Stimulated activated CD8-positive, alpha-beta memory T cell treated with anti-CD3 and anti-CD28 coated beads, Interleukin-7, amount 100 ng/mL, for 1 hour (primary cell): ENCODE results near the gene FAM98A.

Source experiments
- DNase-seq, 2 donors: peaks; one replicate each; pipeline ENCODE4 v3.0.0-alpha.2; 2020; ENCODE audit warnings: low read depth in 2 of 2

FAM98A gene

DNA sequence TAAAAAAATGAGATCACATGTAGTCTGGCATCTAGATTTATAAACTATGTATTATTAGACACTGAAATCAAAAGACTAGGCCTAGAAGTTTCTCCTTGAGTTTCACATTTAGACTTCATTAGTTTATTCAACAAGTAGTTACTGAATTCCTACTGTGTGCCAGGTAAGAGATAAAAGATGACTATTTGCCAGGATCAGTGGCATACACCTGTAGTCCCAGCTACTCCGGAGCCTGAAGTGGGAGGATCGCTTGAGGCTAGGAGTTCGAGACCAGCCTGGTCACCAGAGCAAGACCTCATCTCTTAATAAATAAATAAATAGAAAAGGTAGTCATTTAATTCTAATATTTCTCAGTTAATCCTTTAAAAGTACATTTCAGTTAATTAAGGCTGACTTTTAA is 2.1 kb downstream of the FAM98A start:
- DNase-seq: no peak

DNA sequence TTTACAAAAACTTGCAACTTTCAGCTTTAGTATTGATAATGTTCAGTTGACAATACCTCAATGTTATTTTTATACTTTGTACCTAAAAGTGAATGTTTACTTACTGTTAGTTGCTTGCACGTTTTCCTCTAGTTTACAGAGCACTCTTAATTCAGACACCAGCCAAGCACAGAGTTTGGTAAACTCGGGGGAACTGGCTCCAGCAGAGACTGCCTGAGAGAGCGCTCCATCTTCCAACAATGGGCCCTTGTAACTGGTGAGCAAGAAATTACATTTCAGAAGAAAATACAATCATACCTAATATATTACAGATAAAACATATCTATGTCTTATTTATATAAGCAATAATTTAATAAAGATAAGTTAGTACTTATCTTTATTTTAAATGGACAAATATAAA is 3.7 kb downstream of the FAM98A start:
- no peak for DNase-seq

DNA sequence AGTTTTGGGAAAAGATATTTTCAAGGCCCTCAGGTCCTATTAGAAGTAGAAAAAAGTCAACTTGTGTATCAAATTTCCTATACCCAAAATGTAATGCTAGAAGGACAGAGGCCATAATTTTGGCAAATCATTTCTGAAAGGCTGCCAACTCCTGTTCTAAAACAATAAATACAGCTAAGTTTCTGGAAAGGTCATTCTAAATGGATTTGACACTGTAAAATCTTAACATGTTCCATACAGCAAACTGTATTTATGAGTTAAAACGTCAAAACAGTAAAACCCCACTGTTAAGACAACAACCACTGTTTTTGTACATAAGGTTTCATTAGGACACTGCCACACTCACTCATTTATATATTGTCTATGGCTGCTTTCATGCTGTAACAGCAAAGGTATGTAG is 9.7 kb downstream of the FAM98A start:
- no peak for DNase-seq

DNA sequence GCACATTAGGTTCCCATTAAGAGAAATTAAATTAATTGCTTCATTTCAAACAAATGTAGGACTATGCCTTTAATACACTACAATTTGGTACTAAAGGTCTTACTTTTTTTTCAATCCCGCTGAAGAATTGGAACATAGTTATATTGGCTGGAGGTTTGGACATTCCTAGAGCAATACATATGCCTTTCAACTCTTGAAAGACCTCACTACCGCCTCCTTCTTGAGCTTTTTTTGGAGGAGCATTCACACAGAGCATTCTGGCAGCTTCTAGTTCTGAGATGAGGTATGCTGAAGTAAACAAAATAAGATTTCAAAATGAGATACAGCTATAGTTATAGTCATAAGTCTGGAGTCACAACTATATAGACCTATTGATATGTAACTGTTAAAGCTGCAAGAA is 10.9 kb downstream of the FAM98A start:
- no peak for DNase-seq

DNA sequence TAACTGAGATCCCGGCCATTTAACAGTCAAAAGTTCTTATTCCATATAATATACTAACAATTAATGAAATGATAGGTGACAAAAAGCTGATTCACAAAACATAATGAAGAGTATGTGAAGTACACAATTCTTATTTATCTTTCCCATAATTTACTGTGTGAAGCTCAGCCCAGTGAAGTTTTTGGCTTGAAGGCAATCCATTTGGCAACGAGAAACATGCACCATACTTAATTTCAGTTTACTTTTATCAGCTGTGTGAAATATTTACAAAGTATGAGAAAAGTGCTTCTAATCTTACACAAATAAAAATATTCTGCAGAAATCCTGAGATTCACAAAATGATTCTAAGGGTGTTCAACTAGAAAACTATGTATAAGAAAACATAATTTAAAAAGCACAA is 12.3 kb downstream of the FAM98A start:
- DNase-seq: no peak

DNA sequence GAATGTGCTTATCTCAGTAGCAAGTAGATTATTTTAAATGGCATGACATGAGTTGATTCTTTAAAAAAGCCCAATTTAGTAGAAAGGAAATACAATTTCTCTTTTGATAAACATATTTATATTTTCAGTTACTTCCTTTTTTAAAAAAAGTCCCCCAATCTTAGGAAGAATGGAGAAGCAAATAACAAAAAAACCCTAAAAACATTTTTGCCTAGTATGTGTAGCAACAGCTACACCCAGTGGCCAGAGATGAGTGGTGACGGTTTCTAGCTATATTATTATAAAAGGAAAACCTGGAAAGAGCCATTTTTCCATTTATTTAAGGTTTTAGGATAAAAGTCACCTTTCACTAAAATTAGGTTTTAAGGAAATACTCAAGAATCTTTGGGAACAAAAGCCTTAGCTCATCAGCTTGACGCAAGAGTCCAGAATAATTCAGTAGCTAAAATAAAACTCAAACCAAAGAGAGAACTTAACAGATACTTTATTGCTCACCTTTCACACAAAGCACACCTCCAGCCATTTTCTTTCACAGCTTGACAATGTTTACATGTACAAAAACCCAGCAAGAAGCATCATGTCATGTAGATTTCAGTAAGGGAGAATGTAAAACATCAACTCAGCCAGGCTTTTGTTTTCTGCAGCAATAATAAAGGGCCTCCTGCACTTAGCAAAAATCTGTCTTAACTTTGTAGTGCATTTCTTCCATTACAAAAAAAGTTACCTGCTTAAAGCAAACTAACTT is 15.7 kb downstream of the FAM98A start:
- no peak for DNase-seq

DNA sequence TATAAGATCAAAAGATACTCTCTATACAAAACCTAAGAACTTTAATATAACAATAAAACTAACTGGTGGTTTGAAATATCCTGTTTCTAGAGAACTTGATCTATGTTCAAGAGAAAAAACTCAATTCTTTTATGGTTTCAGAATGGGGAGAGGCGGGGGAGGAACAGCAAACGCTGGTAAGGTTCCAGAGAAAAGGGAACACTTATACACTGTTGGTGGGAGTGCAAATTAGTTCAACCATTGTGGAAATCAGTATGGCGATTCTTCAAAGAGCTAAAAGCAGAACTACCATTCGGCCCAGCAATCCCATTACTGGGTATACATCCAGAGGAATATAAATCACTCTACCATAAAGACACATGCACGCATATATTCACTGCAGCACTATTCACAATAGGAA is 17.2 kb downstream of the FAM98A start:
- no peak for DNase-seq

DNA sequence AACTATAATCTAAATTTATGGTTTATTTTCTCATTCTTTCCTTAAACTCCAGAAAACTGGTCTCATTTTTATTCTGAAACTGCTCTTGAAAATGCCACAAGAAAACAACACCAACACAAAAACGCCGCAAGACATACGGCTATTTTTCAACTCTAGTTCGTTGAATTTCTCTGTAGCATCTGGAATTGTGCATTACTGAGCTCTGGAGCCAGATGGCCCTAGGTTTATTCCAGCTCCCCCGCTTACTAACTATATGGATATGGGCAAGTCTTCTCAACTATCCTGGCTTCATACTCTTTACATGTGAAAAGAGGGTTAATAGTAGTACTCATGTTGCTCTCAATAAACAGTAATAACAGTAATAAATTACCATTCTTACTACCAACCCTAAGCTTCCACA is 19.9 kb downstream of the FAM98A start:
- DNase-seq: no peak

DNA sequence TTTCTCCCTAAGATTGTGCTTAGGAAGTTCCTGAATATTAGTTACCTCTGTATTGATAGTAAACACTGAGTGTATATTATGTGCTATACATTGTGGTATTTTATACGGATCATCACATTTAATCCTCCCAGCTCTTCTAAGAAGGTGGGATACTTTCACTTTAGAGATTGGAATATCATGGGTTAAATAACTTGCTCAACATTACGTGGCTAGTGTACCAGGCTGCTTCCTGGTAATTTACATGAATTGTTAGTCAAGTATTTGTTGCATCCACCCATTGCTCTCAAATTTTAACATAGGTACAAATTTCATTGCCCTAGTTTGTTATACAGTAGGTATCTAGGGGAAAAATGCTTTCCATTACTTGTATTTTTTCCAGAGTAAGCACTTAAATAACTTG is 21.4 kb downstream of the FAM98A start:
- no peak for DNase-seq

DNA sequence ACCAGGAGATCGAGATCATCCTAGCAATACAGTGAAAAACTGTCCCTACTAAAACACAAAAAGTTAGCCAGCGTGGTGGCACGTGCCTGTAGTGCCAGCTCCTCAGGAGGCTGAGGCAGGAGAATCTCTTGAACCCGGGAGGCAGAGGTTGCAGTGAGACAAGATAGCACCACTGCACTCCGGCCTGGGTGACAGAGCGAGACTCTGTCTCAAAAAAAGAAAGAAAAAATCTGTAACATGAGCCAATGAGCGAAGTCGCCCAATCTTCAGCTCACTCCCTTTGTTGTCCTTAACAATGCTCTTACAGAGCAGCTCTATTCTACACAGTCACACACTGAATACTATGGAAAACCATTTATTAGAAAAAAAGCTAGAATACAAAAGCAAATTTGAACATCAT is 22.0 kb downstream of the FAM98A start:
- DNase-seq: no peak

DNA sequence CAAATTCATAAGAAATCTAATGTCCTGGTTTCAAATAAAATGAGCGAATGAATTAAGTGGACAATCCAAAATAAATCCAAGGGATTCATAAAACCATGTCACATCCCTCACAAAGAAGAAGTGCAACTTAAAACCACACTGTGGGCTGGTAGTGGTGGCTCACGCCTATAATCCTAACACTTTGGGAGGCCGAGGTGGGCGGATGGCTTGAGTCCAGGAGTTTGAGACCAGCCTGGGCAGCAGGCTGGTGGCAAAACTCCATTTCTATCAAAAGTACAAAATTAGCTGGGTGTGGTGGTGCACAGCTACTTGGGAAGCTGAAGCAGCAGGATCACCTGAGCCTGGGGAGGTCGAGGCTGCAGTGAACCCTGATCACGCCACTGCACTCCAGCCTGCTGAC is 25.4 kb downstream of the FAM98A start:
- DNase-seq: no peak

DNA sequence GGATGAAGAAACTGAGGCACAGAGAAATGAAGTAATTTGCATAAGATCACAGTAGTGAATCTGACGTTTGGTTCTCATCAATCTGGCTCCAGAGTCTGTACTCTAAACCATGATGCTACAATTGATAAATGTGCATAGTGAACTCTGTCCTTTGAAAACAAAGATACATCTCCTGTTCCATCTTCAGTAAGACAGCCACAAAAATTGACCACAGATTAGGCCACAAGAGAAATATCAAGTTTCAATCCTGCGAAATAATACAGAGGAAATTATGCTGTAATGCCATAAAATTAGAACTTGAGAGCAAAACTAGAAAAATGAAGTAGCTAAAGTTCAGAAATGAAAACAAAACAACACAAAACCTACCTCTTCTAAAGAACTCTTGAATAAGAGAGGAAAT is 28.4 kb downstream of the FAM98A start:
- no peak for DNase-seq

DNA sequence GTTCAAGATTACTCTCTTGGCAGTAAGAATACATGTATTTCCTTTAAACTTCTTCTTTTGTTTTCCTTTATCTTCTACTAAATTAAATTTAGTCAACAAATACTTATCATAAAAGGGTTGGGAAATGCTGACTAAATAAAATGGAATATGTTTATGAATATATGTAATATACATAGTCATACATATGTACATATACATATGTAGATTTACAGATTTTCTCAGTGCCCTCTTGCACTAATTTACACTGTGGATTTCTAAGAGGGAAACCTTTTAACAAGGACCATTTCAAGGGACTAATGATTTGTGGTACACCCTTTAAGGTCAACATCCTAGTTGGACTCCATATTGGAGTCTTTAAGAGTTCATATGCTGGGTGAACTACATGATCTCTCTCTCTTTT is 37.2 kb downstream of the FAM98A start:
- DNase-seq: no peak

DNA sequence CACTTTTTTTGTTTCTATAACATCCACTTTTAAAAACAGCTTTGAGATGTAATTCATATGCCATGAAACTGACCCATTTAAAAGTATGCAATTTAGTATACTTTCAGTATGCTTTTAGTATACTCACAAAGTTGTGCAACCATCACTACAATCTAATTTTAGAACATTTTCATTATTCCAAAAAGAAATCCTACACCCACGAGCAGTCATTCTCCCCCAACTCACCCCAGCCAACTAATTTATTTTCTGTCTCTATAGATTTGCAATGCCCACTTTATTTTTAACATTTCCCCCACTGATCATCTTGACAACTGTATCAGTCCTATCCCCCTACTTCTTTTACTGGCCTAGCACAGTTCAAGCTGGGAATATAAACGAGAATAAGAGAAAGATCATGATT is 39.1 kb downstream of the FAM98A start:
- no peak for DNase-seq

DNA sequence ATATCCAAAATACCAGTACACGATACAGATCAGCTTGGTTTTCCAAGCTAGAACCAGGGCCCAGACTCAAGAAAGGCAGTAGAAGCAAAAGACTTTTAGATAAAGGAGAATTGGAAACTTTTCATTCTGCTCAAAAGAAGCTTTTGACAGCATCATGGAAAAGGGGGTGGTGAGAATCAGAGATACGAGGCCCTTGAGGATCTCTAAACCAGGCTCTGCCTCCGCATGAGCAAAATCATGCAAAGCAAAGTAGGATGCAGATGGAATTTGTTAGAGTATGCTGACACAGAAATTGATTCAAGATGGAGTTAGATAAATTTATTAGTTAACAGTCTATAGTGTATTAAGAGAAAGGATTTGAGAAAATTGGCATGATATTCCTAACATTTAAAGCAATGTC is 39.8 kb downstream of the FAM98A start:
- DNase-seq: no peak

DNA sequence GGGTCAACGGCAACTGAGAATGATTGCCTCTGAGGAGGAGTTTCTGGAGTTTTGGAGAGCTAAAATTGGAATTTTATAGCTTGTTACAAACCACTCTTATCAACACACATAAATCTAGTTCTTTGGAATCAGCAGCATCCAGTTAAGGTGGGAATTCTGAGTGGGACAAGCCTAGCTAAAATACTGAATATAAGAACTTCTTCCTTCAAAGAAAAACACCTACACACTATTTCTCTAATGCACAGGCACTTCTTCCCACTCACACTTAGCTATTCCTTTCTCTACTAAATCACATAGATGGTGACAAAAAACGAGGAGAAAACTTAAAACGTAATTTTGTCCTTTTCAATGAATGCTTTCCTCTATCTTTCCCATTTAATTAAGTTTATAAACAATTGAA is 43.4 kb downstream of the FAM98A start:
- DNase-seq: no peak

DNA sequence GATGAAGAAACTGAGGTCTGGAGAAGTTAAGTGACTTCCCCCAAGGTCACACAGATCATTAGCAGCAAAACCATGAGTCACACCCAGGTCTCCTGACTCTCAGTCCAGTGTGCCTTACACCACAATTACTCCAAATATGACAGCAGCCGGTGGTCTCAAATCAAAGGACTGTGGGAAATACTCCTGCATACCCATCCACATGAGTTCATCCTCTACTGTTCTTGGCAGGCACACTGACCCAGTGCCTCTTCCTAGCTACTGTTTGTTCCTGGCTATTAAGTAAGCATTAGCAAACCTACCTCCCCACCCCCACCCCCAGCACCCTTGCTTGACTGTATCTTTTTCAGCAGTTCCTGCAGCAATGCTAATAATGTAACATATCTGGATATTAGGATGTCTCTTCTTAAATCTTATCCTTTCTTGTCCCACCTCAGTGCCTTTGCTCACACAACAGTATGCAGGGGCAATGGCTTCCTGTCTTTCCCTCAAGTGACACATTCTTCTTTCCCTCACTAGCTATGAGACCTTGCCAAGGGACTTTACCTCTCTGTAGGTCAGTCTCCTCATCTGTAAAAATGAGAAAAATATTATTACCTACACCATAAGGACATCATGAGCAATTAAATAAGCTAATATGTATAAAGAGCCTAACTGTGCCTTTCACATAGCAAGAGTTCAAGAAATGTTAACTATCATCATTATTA is 46.2 kb downstream of the FAM98A start:
- DNase-seq: no peak

DNA sequence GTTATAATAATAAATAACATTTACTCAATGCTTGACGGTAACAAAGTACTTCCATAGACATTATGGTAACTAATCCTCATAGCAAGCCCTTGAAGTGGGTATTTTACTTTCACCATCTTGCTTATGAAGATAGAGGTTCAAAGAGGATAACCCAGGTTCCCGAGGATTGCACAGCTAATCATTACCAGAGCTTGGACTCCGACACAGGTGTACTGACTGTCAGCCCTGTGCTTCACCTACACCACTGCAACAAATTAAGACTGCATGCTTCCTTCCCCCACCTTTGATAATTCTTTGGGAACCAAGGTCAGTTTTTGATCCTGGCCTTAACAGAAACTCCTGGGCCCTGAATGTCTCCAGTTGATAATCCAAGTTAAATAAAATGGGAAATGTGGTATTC is 48.9 kb downstream of the FAM98A start:
- DNase-seq: no peak

DNA sequence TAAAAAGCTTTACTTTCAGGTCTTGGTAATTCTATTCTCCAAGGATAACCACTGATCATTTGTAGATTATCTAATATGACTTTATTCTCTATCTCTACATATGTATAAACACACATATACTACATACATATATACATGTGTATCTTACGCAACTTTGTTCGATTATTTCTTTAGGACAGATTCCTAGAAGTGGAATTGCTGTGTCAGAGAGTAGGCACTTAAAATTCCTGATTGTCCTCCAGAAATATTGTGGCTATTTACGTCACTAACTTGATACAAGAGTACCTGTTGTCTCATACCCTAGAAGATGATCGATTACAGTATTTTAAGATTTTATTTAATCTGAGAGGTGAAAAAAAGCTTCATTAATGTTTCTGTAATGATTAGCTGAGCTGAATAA is 57.9 kb downstream of the FAM98A start:
- no peak for DNase-seq

DNA sequence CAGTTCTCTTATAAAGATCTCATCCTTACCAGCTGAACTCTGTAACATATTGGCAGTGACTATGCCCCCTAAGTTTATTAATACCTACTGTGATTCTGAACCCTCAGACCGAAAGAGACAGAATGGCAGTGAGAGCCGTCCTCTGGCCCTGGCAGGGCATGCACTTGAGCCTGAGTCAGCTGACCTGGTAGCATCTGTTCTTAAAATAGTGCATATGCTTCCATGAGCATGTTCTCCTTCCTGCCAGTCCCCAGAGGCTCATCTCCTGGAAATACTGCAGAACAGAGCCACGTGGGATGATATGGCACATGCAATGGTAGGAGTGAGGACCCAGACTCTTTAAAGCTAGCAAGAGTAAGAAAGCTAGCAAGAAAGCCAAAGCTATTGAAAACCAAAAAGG is 63.7 kb downstream of the FAM98A start:
- no peak for DNase-seq
